ENCODE data around the gene SPTA1.

DNA sequence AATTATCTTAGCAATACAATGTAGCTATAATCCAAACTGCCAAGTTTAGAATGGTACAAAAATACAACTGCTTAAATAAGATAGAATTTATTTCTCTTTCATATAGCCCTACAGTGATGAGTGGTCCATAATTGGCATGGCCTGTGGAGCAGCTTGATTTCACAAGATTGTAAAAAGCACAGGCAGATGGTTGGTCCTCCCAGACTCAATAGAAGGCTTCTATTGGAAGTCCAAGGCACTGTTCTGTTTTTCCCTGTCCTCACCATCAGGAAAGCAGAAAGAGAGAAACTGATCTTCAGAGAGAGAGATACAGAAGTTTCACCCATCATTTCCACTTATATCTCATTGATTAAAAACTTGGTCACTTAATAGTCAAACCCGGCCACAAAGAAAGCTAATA lies 114.3 kb downstream of the SPTA1 start:
- TF ChIP-seq TAF1 (IDR thresholded peaks at IDR 0.05; ENCODE audit: borderline replicate concordance, low read depth, low read length) (no peak), POLR2A (IDR thresholded peaks at IDR 0.05; ENCODE audit: low read depth, low read length) (no peak)

Data from GM12892 (cell line).